H9 (cell line): Measurements from ENCODE around the gene CPXM1. TPM values are rescaled to one million over a fixed set of nuclear protein-coding genes. Genes with fewer than 3 reads are reported as not detected.

Experiments
- DNase-seq: peaks from one replicate; pipeline ENCODE4 v3.0.0-alpha.2; 2017
- H2AFZ ChIP-seq: one replicate; pipeline ENCODE4 v1.6.1; 2013; ENCODE audit warnings: mild to moderate bottlenecking, low read length, control low read depth, moderate library complexity
- H2AK5ac ChIP-seq: 2 replicates; pipeline ENCODE4 v1.6.1; 2013; ENCODE audit warnings: low read length, control low read depth, mixed read lengths; ENCODE audit not compliant: insufficient read length
- H2BK120ac ChIP-seq: one replicate; pipeline ENCODE4 v1.6.1; 2013; ENCODE audit warnings: low read depth, mild to moderate bottlenecking, low read length, control low read depth, inconsistent platforms; ENCODE audit not compliant: poor library complexity, severe bottlenecking
- H2BK12ac ChIP-seq: 2 replicates; pipeline ENCODE4 v1.6.1; 2013; ENCODE audit warnings: low read length, control low read depth, mixed read lengths, low read depth; ENCODE audit not compliant: insufficient read length
- H2BK15ac ChIP-seq: 2 replicates; pipeline ENCODE4 v1.6.1; 2013; ENCODE audit warnings: low read depth, low read length, control low read depth
- H2BK20ac ChIP-seq: one replicate; pipeline ENCODE4 v1.6.1; 2013; ENCODE audit warnings: low read depth, mild to moderate bottlenecking, low read length, control low read depth, inconsistent platforms; ENCODE audit not compliant: poor library complexity, severe bottlenecking
- H2BK5ac ChIP-seq: 2 replicates; pipeline ENCODE4 v1.6.1; 2013; ENCODE audit warnings: low read length, control low read depth, mixed read lengths; ENCODE audit not compliant: insufficient read length
- H3K14ac ChIP-seq: 2 replicates; pipeline ENCODE4 v1.6.1; 2013; ENCODE audit warnings: low read length, control low read depth; ENCODE audit not compliant: insufficient read depth
- H3K18ac ChIP-seq: 2 replicates; pipeline ENCODE4 v1.6.1; 2013; ENCODE audit warnings: low read depth, mild to moderate bottlenecking, mixed read lengths, low read length, control low read depth; ENCODE audit not compliant: insufficient read length
- H3K23ac ChIP-seq: 2 replicates; pipeline ENCODE4 v1.6.1; 2013; ENCODE audit warnings: low read length, control low read depth, mixed read lengths, low read depth; ENCODE audit not compliant: insufficient read length
- H3K23me2 ChIP-seq: 2 replicates; pipeline ENCODE4 v1.6.1; 2013; ENCODE audit warnings: low read depth, mild to moderate bottlenecking, mixed read lengths, low read length, control low read depth; ENCODE audit not compliant: insufficient read length, poor library complexity, severe bottlenecking
- H3K27ac ChIP-seq: 2 replicates; pipeline ENCODE4 v1.5.1; 2013; ENCODE audit warnings: low read length, control low read depth, mixed read lengths, low read depth; ENCODE audit not compliant: insufficient read length
- H3K27me3 ChIP-seq: 2 replicates; pipeline ENCODE4 v1.6.1; 2013; ENCODE audit warnings: low read length, control low read depth, inconsistent platforms; ENCODE audit not compliant: insufficient read depth
- H3K4ac ChIP-seq: 2 replicates; pipeline ENCODE4 v1.6.1; 2013; ENCODE audit warnings: low read depth, mild to moderate bottlenecking, control low read depth, inconsistent platforms, low read length, moderate library complexity
- H3K4me1 ChIP-seq: 2 replicates; pipeline ENCODE4 v1.6.1; 2013; ENCODE audit warnings: low read length, control low read depth, inconsistent platforms; ENCODE audit not compliant: insufficient read depth
- H3K4me2 ChIP-seq: 2 replicates; pipeline ENCODE4 v1.6.1; 2013; ENCODE audit warnings: low read length, control low read depth, mixed read lengths; ENCODE audit not compliant: insufficient read length, insufficient read depth
- H3K56ac ChIP-seq: 2 replicates; pipeline ENCODE4 v1.6.1; 2013; ENCODE audit warnings: low read depth, mild to moderate bottlenecking, mixed read lengths, low read length, control low read depth; ENCODE audit not compliant: insufficient read length
- H3K79me1 ChIP-seq: 2 replicates; pipeline ENCODE4 v1.6.1; 2013; ENCODE audit warnings: low read depth, mild to moderate bottlenecking, moderate library complexity, low read length, control low read depth, inconsistent platforms; ENCODE audit not compliant: insufficient read depth, poor library complexity, severe bottlenecking
- H3K79me2 ChIP-seq: 2 replicates; pipeline ENCODE4 v1.6.1; 2013; ENCODE audit warnings: low read length, control low read depth, inconsistent platforms; ENCODE audit not compliant: insufficient read depth
- H3K9ac ChIP-seq: 2 replicates; pipeline ENCODE4 v1.6.1; 2013; ENCODE audit warnings: low read length, control low read depth, mixed read lengths; ENCODE audit not compliant: insufficient read length; ENCODE audit errors: extremely low read depth
- H3K9me3 ChIP-seq: one replicate; pipeline ENCODE4 v1.6.1; 2013; ENCODE audit warnings: low read depth, low read length, inconsistent platforms; ENCODE audit not compliant: control insufficient read depth
- H3T11ph ChIP-seq: one replicate; pipeline ENCODE4 v1.6.1; 2013; ENCODE audit warnings: mild to moderate bottlenecking, low read length, control low read depth, inconsistent platforms
- H4K20me1 ChIP-seq: one replicate; pipeline ENCODE4 v1.6.1; 2013; ENCODE audit not compliant: control insufficient read depth, insufficient read length, insufficient read depth
- H4K5ac ChIP-seq: 2 replicates; pipeline ENCODE4 v1.6.1; 2013; ENCODE audit warnings: low read depth, mild to moderate bottlenecking, mixed read lengths, low read length, control low read depth; ENCODE audit not compliant: insufficient read length
- H4K8ac ChIP-seq: replicated peaks from 2 replicates; pipeline ENCODE4 v1.6.1; 2013; ENCODE audit warnings: low read length, control low read depth, mixed read lengths, low read depth; ENCODE audit not compliant: insufficient read length
- H4K91ac ChIP-seq: 2 replicates; pipeline ENCODE4 v1.6.1; 2013; ENCODE audit warnings: low read depth, mild to moderate bottlenecking, moderate library complexity, mixed read lengths, low read length, control low read depth; ENCODE audit not compliant: insufficient read length
- H3K27ac Mint-ChIP-seq, 3 experiments: 2 replicates in 2 of 3; 3 replicates in 1 of 3; pipeline ENCODE4 v1.8.0; 2020 to 2021; ENCODE audit warnings: mixed read lengths in 3 of 3, mild to moderate bottlenecking in 1 of 3, moderate library complexity in 1 of 3
- H3K27me3 Mint-ChIP-seq: 2 replicates; pipeline ENCODE4 v1.8.0; 2021; ENCODE audit warnings: low read depth, mild to moderate bottlenecking, moderate library complexity, mixed read lengths
- H3K36me3 Mint-ChIP-seq, 3 experiments: 2 replicates in 2 of 3; 3 replicates in 1 of 3; pipeline ENCODE4 v1.8.0; 2020 to 2021; ENCODE audit warnings: low read depth in 3 of 3, mixed read lengths in 3 of 3; ENCODE audit not compliant: insufficient read depth in 1 of 3
- H3K4me1 Mint-ChIP-seq, 2 experiments: 2 replicates each; pipeline ENCODE4 v1.8.0; 2020; ENCODE audit warnings: mixed read lengths in 2 of 2
- H3K4me3 Mint-ChIP-seq, 2 experiments: 2 replicates in 1 of 2; 3 replicates in 1 of 2; pipeline ENCODE4 v1.8.0; 2020 to 2021; ENCODE audit warnings: mild to moderate bottlenecking in 2 of 2, mixed read lengths in 2 of 2, moderate library complexity in 1 of 2
- H3K9me3 Mint-ChIP-seq, 2 experiments: 2 replicates in 1 of 2; 3 replicates in 1 of 2; pipeline ENCODE4 v1.8.0; 2020; ENCODE audit warnings: mild to moderate bottlenecking in 2 of 2, mixed read lengths in 2 of 2, moderate library complexity in 1 of 2
- CTCF ChIP-seq: fragments of 200-600 bp; sonication (generic); conservative IDR thresholded peaks from 3 replicates; pipeline ENCODE4 v1.8.0; 2021; ENCODE audit warnings: antibody characterized with exemption, mild to moderate bottlenecking
- WGBS: extraction: QIAGEN DNeasy Blood & Tissue Kit; methylation state at CpG from one replicate; pipeline ENCODE4 v1.1.7; 2013; ENCODE audit warnings: missing lambda C conversion rate, low lambda C conversion rate, mixed read lengths; ENCODE audit not compliant: insufficient read length; ENCODE audit errors: extremely low coverage; 5-methylcytosine and 5-hydroxymethylcytosine counted together
- total RNA-seq: library from RNA; stranded (reverse); gene quantifications from 2 replicates; pipeline ENCODE4 v1.2.1, GENCODE V29; 2021

Gene CPXM1
- total RNA-seq, 1 experiment from 2014 or later: 69.0 TPM

GRCh38 chr20:2820896-2821869 lies 20.8 kb upstream of the CPXM1 start:
- Histone ChIP-seq H2BK120ac (no peak overlapping the region), H2BK20ac (no peak overlapping the region), H4K20me1 (no peaks in the 10 kb centered on the region), H3K23me2 (peaks cover 6% of the 10 kb centered on the region), H3K27me3 (peaks cover 9% of the 10 kb centered on the region; the same call in 1 of the 2 replicates), H4K91ac (no peak overlapping the region), H3K14ac (0 out of 2 replicates have a peak overlapping the region, but pooled peaks have one; percentile 67), H3K27ac (no peak overlapping the region), H3K79me2 (no peaks in the 10 kb centered on the region), H3K23ac (no peak overlapping the region), H4K5ac (no peak overlapping the region), H3K4me2 (peak overlapping the region; percentile 29), H2BK12ac (no peak overlapping the region), H3K9ac (no peak overlapping the region), H3T11ph (no peak overlapping the region), H3K4me1 (no peaks in the 10 kb centered on the region), H2AK5ac (no peak overlapping the region), H4K8ac (no peak overlapping the region), H2BK5ac (no peak overlapping the region), H3K56ac (no peak overlapping the region), H3K18ac (peak overlapping the region; percentile 78), H3K9me3 (no peaks in the 10 kb centered on the region), H3K79me1 (no peaks in the 10 kb centered on the region), H3K4ac (no peak overlapping the region), H2AFZ (no peak overlapping the region), H2BK15ac (no peak overlapping the region)
- H3K27ac Mint-ChIP-seq: no peak overlapping the region
- 0 out of 5 replicates have a peak, but pooled peaks cover 0 to 2% of the 10 kb centered on the region in 2 experiments for H3K9me3 Mint-ChIP-seq
- peak; percentile 70 for DNase-seq
- peak overlapping the region in 1 of 2 experiments; percentile 62; a peak in 3 of 5 replicates for H3K4me3 Mint-ChIP-seq
- H3K4me1 Mint-ChIP-seq: peaks cover 18 to 22% of the 10 kb centered on the region in 2 experiments
- no peak for TF ChIP-seq CTCF
- H3K27me3 Mint-ChIP-seq: peaks cover 31% of the 10 kb centered on the region
- no CpG with 5 or more reads among the region's 68 CpGs for WGBS
- no peaks in the 10 kb centered on the region; a peak in 1 of 7 replicates for H3K36me3 Mint-ChIP-seq
